Neural cell (in vitro differentiated cells): ENCODE data around the gene PPP4R3C. TPM values are rescaled to one million over a fixed set of nuclear protein-coding genes. Genes with fewer than 3 reads are reported as not detected.
"Not testable (repeated sequence)": the region's sequence is repeated elsewhere in the genome, so short reads cannot be mapped to it uniquely, and the experiment has no call there.

Source experiments
- H2AFZ ChIP-seq: fragments of 200-600, 300-800 bp; sonication (generic), shearing (Covaris generic); 2 replicates; pipeline ENCODE4 v1.6.0; 2014; ENCODE audit warnings: low read depth, mild to moderate bottlenecking, antibody characterized with exemption, low read length, moderate library complexity
- H3F3A ChIP-seq: fragments of 200-600 bp; shearing (Covaris generic); 2 replicates; pipeline ENCODE4 v1.6.1; 2016; ENCODE audit warnings: mild to moderate bottlenecking, moderate library complexity, mixed read lengths, antibody characterized with exemption, low read length; ENCODE audit not compliant: insufficient read depth, poor library complexity, severe bottlenecking
- H3K27ac ChIP-seq: fragments of 200-600, 300-800 bp; sonication (generic), shearing (Covaris generic); 2 replicates; pipeline ENCODE4 v1.5.1; 2014; ENCODE audit warnings: mild to moderate bottlenecking, low read length, moderate library complexity
- H3K27me3 ChIP-seq: fragments of 300-800, 200-600 bp; sonication (generic), shearing (Covaris generic); 2 replicates; pipeline ENCODE4 v1.6.0; 2014; ENCODE audit warnings: mild to moderate bottlenecking, low read depth, low read length, moderate library complexity; ENCODE audit not compliant: insufficient read depth
- H3K36me3 ChIP-seq: fragments of 300-800, 200-600 bp; sonication (generic), shearing (Covaris generic); 2 replicates; pipeline ENCODE4 v1.5.1; 2014; ENCODE audit warnings: mild to moderate bottlenecking, antibody characterized with exemption, low read length, moderate library complexity; ENCODE audit not compliant: insufficient read depth
- H3K4me2 ChIP-seq: fragments of 300-800, 200-600 bp; sonication (generic), shearing (Covaris generic); 2 replicates; pipeline ENCODE4 v1.6.0; 2014; ENCODE audit warnings: mild to moderate bottlenecking, low read length
- H3K4me3 ChIP-seq: fragments of 300-800, 200-600 bp; sonication (generic), shearing (Covaris generic); 2 replicates; pipeline ENCODE4 v1.5.1; 2014; ENCODE audit warnings: mild to moderate bottlenecking, low read length, moderate library complexity
- H3K79me2 ChIP-seq: fragments of 200-600 bp; shearing (Covaris generic); replicated peaks from 2 replicates; pipeline ENCODE4 v1.6.0; 2014; ENCODE audit warnings: mild to moderate bottlenecking, low read length, moderate library complexity; ENCODE audit not compliant: insufficient read depth
- H3K9ac ChIP-seq: fragments of 300-800, 200-600 bp; sonication (generic), shearing (Covaris generic); 2 replicates; pipeline ENCODE4 v1.6.1; 2016; ENCODE audit warnings: mild to moderate bottlenecking, low read length, mixed read lengths
- H3K9me2 ChIP-seq: fragments of 200-600 bp; shearing (Covaris generic); 2 replicates; pipeline ENCODE4 v1.6.1; 2016; ENCODE audit warnings: mild to moderate bottlenecking, low read length, mixed read lengths; ENCODE audit not compliant: insufficient read depth
- H3K9me3 ChIP-seq: fragments of 200-600, 300-800 bp; sonication (generic), shearing (Covaris generic); 2 replicates; pipeline ENCODE4 v1.6.1; 2016; ENCODE audit warnings: mild to moderate bottlenecking, mixed run types, low read length, moderate library complexity, mixed read lengths
- H4K20me1 ChIP-seq: fragments of 200-600 bp; shearing (Covaris generic); 2 replicates; pipeline ENCODE4 v1.6.1; 2016; ENCODE audit warnings: mild to moderate bottlenecking, mixed run types; ENCODE audit not compliant: insufficient read depth
- CTCF ChIP-seq: fragments of 450-650 bp; IDR thresholded peaks from 2 replicates; pipeline ENCODE4 v1.5.1; 2014; ENCODE audit warnings: antibody characterized with exemption, mild to moderate bottlenecking, moderate library complexity; ENCODE audit not compliant: poor library complexity, severe bottlenecking
- EP300 ChIP-seq: fragments of 450-650 bp; conservative IDR thresholded peaks from 2 replicates; pipeline ENCODE4 v1.6.1; 2014; ENCODE audit warnings: antibody characterized with exemption, mild to moderate bottlenecking, moderate library complexity; ENCODE audit not compliant: poor library complexity, severe bottlenecking
- POLR2AphosphoS5 ChIP-seq: IDR thresholded peaks from 2 replicates; pipeline ENCODE4 v1.6.1; 2012
- RAD21 ChIP-seq: fragments of 450-650 bp; conservative IDR thresholded peaks from 2 replicates; pipeline ENCODE4 v1.6.1; 2014; ENCODE audit warnings: antibody characterized with exemption, mild to moderate bottlenecking, moderate library complexity
- REST ChIP-seq: IDR thresholded peaks from 2 replicates; pipeline ENCODE4 v1.6.1; 2012; ENCODE audit warnings: borderline replicate concordance
- polyA plus RNA-seq: library from polyadenylated mRNA; depleted of rRNA; stranded (reverse); fragments of >200 nt; gene quantifications from 2 replicates; pipeline ENCODE4 v1.2.3, GENCODE V29; 2014

Gene PPP4R3C
- polyA plus RNA-seq, 1 donor from 2014 or later = not detected

GRCh38 chrX:27465036-27465435 lies 1.9 kb upstream of the PPP4R3C start:
- H4K20me1 ChIP-seq = no peaks in the 10 kb centered on the region
- H2AFZ ChIP-seq = no peak overlapping the region
- no peaks in the 10 kb centered on the region for H3K9me2 ChIP-seq
- no peaks in the 10 kb centered on the region for H3K79me2 ChIP-seq
- no peaks in the 10 kb centered on the region for H3K27me3 ChIP-seq
- no peaks in the 10 kb centered on the region for H3K36me3 ChIP-seq
- H3K9ac ChIP-seq = no peak overlapping the region
- no peak overlapping the region for H3K4me3 ChIP-seq
- no peaks in the 10 kb centered on the region for H3F3A ChIP-seq
- no peak overlapping the region for H3K27ac ChIP-seq
- no peak overlapping the region for H3K4me2 ChIP-seq
- TF ChIP-seq POLR2AphosphoS5 (no peak), RAD21 (no peak), EP300 (no peak), CTCF (no peak)
- H3K9me3 ChIP-seq = no peaks in the 10 kb centered on the region

- not testable (repeated sequence) for H3K27me3 ChIP-seq, H3K36me3 ChIP-seq, H3K9me2 ChIP-seq, H3K9ac ChIP-seq, H3K9me3 ChIP-seq, H3F3A ChIP-seq, H3K4me2 ChIP-seq, H4K20me1 ChIP-seq, H3K27ac ChIP-seq, H3K4me3 ChIP-seq, H3K79me2 ChIP-seq, H2AFZ ChIP-seq
Measured at GRCh38 chrX:27459129-27459528, 4.0 kb downstream of the PPP4R3C start.

- H3K9me3 ChIP-seq, H3K79me2 ChIP-seq, H3K4me2 ChIP-seq, H3K27me3 ChIP-seq, H3K4me3 ChIP-seq, H3K27ac ChIP-seq, H3K9me2 ChIP-seq, H4K20me1 ChIP-seq, H3F3A ChIP-seq, H2AFZ ChIP-seq, H3K9ac ChIP-seq, H3K36me3 ChIP-seq: not testable (repeated sequence)
Measured at GRCh38 chrX:27458544-27458943, 4.6 kb downstream of the PPP4R3C start.

- H3K4me2 ChIP-seq = no peak overlapping the region
- H3K36me3 ChIP-seq = no peaks in the 10 kb centered on the region
- no peak overlapping the region for H3K27ac ChIP-seq
- H2AFZ ChIP-seq = no peak overlapping the region
- no peaks in the 10 kb centered on the region for H3K27me3 ChIP-seq
- no peak overlapping the region for H3K4me3 ChIP-seq
- no peak for TF ChIP-seq POLR2AphosphoS5
- TF ChIP-seq CTCF = no peak
- no peak for TF ChIP-seq REST
- H4K20me1 ChIP-seq = no peaks in the 10 kb centered on the region
- H3K9me2 ChIP-seq = no peaks in the 10 kb centered on the region
- H3F3A ChIP-seq = no peaks in the 10 kb centered on the region
- H3K9me3 ChIP-seq = no peaks in the 10 kb centered on the region
- H3K79me2 ChIP-seq = no peaks in the 10 kb centered on the region
- H3K9ac ChIP-seq = no peak overlapping the region
Measured at GRCh38 chrX:27451324-27451723, 11.8 kb downstream of the PPP4R3C start.
